KMS-11 (cell line): ENCODE data around the gene CLIC6.
A peak's percentile ranks its signal among the peaks of the same experiment; 100 is the strongest.

Experiments used
- H2AFZ ChIP-seq: fragments of 200-600 bp; sonication (generic); 2 replicates; pipeline ENCODE4 v1.6.1; 2016; ENCODE audit warnings: antibody characterized with exemption, mixed run types, low read depth
- H3K27ac ChIP-seq: fragments of 200-600 bp; sonication (generic); 2 replicates; pipeline ENCODE4 v1.6.1; 2016; ENCODE audit warnings: mild to moderate bottlenecking, mixed run types
- H3K27me3 ChIP-seq: fragments of 200-600 bp; sonication (generic); 2 replicates; pipeline ENCODE4 v1.6.1; 2017; ENCODE audit warnings: mild to moderate bottlenecking, low read depth, mixed run types, moderate library complexity; ENCODE audit not compliant: insufficient read depth
- H3K36me3 ChIP-seq: fragments of 200-600 bp; sonication (generic); 2 replicates; pipeline ENCODE4 v1.6.1; 2017; ENCODE audit warnings: mild to moderate bottlenecking, mixed run types; ENCODE audit not compliant: insufficient read depth
- H3K4me1 ChIP-seq: fragments of 200-600 bp; sonication (generic); 2 replicates; pipeline ENCODE4 v1.6.1; 2016; ENCODE audit warnings: mild to moderate bottlenecking, low read depth, mixed run types; ENCODE audit not compliant: poor library complexity, severe bottlenecking
- H3K4me2 ChIP-seq: fragments of 200-600 bp; sonication (generic); 2 replicates; pipeline ENCODE4 v1.7.0; 2016; ENCODE audit warnings: mild to moderate bottlenecking, mixed run types
- H3K4me3 ChIP-seq: fragments of 200-600 bp; sonication (generic); IDR thresholded peaks from 2 replicates; pipeline ENCODE4 v1.6.1; 2017; ENCODE audit warnings: low read depth, low read length, mixed read lengths; ENCODE audit not compliant: insufficient read depth
- H3K79me2 ChIP-seq: fragments of 200-600 bp; sonication (generic); 2 replicates; pipeline ENCODE4 v1.6.1; 2016; ENCODE audit warnings: low read depth, mixed run types; ENCODE audit not compliant: insufficient read depth
- H3K9ac ChIP-seq: fragments of 200-600 bp; sonication (generic); 2 replicates; pipeline ENCODE4 v1.6.1; 2016; ENCODE audit warnings: mild to moderate bottlenecking, mixed run types
- H4K20me1 ChIP-seq: fragments of 200-600 bp; sonication (generic); 2 replicates; pipeline ENCODE4 v1.6.1; 2016; ENCODE audit warnings: mild to moderate bottlenecking, mixed run types; ENCODE audit not compliant: insufficient read depth
- TF ChIP-seq, protein P1 (sequence below): fragments of 200-600 bp; sonication (generic); conservative IDR thresholded peaks from 2 replicates; pipeline ENCODE4 v1.6.1; 2017; ENCODE audit warnings: low read depth, mild to moderate bottlenecking, antibody characterized with exemption, low read length, moderate library complexity, mixed read lengths

The CLIC6 gene

DNA sequence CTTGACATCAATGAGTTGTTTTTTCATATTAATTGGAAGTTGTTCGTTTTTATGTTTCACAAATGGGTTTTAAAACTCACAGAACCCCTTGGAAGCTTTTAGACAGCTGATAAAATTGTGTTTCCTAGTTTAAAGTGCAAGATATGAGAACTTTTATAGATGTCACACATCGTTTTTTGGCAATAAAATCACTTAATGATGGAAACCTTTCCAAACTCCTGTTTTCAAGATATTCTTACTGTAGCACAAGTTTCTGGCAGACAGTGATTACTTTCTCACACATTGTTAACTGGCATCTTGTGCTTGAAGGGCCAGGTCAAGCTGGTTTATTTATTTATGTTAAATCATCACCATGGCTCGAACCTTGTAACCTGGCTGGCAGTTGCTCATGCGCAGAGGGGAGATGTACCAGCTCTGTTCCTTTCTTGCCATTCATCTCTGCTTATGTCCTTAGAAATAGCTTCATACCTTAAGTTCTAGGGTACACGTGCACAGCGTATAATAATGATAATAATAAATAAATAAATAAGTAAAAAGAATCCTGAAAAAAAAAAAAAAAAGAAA lies 43.7 kb upstream of the CLIC6 start:
- H4K20me1 ChIP-seq, result no peaks in the 10 kb centered on the region
- no peak overlapping the region for H2AFZ ChIP-seq
- no peak overlapping the region for H3K27ac ChIP-seq
- no peak overlapping the region for H3K4me2 ChIP-seq
- no peak overlapping the region for H3K9ac ChIP-seq
- H3K4me3 ChIP-seq, result no peak overlapping the region
- TF ChIP-seq, protein P1, sequence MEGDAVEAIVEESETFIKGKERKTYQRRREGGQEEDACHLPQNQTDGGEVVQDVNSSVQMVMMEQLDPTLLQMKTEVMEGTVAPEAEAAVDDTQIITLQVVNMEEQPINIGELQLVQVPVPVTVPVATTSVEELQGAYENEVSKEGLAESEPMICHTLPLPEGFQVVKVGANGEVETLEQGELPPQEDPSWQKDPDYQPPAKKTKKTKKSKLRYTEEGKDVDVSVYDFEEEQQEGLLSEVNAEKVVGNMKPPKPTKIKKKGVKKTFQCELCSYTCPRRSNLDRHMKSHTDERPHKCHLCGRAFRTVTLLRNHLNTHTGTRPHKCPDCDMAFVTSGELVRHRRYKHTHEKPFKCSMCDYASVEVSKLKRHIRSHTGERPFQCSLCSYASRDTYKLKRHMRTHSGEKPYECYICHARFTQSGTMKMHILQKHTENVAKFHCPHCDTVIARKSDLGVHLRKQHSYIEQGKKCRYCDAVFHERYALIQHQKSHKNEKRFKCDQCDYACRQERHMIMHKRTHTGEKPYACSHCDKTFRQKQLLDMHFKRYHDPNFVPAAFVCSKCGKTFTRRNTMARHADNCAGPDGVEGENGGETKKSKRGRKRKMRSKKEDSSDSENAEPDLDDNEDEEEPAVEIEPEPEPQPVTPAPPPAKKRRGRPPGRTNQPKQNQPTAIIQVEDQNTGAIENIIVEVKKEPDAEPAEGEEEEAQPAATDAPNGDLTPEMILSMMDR, result no peak
- H3K79me2 ChIP-seq, result no peaks in the 10 kb centered on the region
- H3K4me1 ChIP-seq, result no peaks in the 10 kb centered on the region
- H3K27me3 ChIP-seq, result no peaks in the 10 kb centered on the region
- H3K36me3 ChIP-seq, result no peaks in the 10 kb centered on the region

DNA sequence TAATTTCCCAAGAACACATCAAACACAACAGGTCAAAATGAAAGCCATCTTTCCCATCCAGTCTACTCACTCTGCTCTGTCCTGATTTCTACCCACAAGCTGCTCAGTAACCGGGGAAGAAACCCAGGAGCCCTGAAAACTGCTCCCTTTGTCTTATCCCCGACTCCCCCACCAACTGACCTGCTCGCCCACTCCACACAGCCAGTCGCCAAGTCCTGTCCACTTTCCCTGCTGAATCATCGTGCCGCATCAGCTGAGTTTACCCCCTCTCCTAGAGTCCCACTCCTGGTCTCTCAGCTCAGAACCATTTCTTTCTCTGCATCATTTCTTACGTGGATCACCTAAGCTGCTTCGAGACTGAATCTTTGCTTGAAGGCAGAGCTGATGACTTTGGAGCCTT lies 42.7 kb upstream of the CLIC6 start:
- H3K36me3 ChIP-seq, result no peaks in the 10 kb centered on the region
- H3K79me2 ChIP-seq, result no peaks in the 10 kb centered on the region
- H3K4me1 ChIP-seq, result no peaks in the 10 kb centered on the region
- H2AFZ ChIP-seq, result no peak overlapping the region
- no peak overlapping the region for H3K4me2 ChIP-seq
- H4K20me1 ChIP-seq, result no peaks in the 10 kb centered on the region
- no peak overlapping the region for H3K9ac ChIP-seq
- H3K27me3 ChIP-seq, result no peaks in the 10 kb centered on the region
- no peak overlapping the region for H3K4me3 ChIP-seq
- TF ChIP-seq, protein P1, result no peak
- no peak overlapping the region for H3K27ac ChIP-seq

DNA sequence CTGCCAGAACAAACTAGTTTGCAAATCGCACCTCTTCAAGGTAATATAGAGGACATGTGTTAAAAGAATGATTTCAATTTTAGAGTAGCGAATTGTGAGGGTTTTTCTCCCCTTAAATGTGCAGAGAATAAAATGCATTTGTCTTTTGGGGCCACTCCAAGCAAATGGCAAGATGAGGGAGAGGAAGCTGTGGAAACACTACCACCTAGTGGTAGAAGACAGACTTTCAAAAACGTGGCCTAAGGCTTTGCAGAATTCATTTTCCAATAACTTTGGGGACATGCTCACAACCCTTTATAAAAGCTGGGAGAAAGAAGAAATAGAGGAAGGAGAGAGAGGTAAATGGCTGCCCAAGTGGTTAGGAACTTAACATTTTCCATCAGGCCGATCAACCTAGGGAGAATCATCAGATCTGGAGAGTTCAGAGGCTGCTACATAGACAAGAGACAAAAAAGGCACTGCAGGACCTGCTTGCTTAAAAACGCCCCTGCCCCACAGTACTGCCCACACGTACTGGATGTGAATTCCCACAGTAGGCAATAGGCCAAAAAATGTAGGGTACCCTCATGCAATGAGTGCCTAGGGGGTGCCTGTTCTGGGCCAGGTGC lies 38.2 kb upstream of the CLIC6 start:
- H3K36me3 ChIP-seq, result no peaks in the 10 kb centered on the region
- no peaks in the 10 kb centered on the region for H3K79me2 ChIP-seq
- H4K20me1 ChIP-seq, result no peaks in the 10 kb centered on the region
- H3K27ac ChIP-seq, result no peak overlapping the region
- H2AFZ ChIP-seq, result no peak overlapping the region
- no peaks in the 10 kb centered on the region for H3K4me1 ChIP-seq
- TF ChIP-seq, protein P1, result peak; percentile 91
- no peaks in the 10 kb centered on the region for H3K27me3 ChIP-seq
- H3K4me3 ChIP-seq, result no peak overlapping the region
- H3K4me2 ChIP-seq, result no peak overlapping the region
- H3K9ac ChIP-seq, result no peak overlapping the region

DNA sequence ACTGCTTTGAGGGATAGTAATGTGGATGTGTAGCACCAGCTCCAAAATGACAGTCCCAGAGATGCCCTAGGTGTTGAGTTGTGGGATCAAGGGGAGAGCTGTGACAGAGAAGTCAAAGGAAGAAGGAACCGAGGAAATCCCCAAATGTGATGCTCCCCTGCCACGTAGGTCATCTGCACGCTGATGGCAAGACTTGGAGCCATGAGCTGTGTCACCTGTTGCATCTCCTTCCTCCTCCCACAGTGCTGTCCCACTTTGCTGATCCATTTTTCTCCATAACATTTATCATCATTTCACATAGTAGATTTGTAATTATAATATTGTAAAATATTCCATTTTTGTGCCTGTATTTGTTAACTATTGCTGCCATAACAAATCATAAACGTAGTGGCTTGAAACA lies 36.3 kb upstream of the CLIC6 start:
- H2AFZ ChIP-seq, result no peak overlapping the region
- H3K27me3 ChIP-seq, result no peaks in the 10 kb centered on the region
- H3K4me1 ChIP-seq, result no peaks in the 10 kb centered on the region
- TF ChIP-seq, protein P1, result no peak
- no peak overlapping the region for H3K9ac ChIP-seq
- no peak overlapping the region for H3K4me2 ChIP-seq
- no peaks in the 10 kb centered on the region for H3K79me2 ChIP-seq
- H4K20me1 ChIP-seq, result no peaks in the 10 kb centered on the region
- H3K4me3 ChIP-seq, result no peak overlapping the region
- H3K36me3 ChIP-seq, result no peaks in the 10 kb centered on the region
- no peak overlapping the region for H3K27ac ChIP-seq
